Measurements from ENCODE around the gene SUGCT. TPM values are rescaled to one million over a fixed set of nuclear protein-coding genes. Genes with fewer than 3 reads are reported as not detected.

Gene SUGCT
- total RNA-seq, 2 experiments from 2014 or later, result 0.95 to 1.2 TPM

DNA sequence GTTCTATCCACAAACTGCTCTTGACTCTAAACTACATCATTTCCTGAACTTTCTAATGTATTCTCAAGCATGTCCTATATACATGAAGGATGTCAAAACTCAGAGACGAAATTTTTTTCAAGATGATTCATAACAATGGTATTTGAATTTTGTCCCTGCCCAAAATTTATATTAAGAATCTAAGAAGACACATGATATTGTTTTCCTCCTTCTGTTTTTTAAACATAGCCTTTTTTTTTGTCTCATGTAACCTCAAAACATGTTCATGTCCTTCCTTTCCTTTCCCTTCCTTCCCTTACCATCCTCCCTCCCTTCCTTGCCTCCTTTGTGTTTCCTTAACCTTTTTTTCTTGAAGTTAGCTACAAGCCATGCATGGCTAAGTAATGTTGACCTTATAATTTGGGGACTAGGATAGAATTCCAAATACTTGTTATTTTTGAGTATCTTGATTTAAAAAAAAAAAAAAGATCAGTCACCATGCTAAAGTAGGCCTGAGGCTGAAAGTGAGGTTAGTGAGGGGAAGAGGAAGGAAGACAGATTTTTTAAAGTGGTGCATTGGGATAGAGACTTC lies 163.0 kb downstream of the SUGCT start:
- intact Hi-C loops (cut with DNase I, micrococcal nuclease), result no loop called here
- Mint-ChIP-seq H3K36me3 (ENCODE audit: low read depth) (no peaks in the 10 kb centered on the region), H3K4me1 (ENCODE audit: low read depth) (no peaks in the 10 kb centered on the region), H3K4me3 (no peak overlapping the region), H3K9me3 (no peaks in the 10 kb centered on the region), H3K27me3 (peaks cover 7% of the 10 kb centered on the region), H3K27ac (no peak overlapping the region)
- Histone ChIP-seq H3K27ac (ENCODE audit: low read depth in 1 of 2, low read length in 2 of 2) (no peak overlapping the region), H3K36me3 (ENCODE audit: insufficient read depth, low read length) (no peaks in the 10 kb centered on the region), H3K4me3 (ENCODE audit: low read length) (no peak overlapping the region), H3K4me1 (ENCODE audit: insufficient read depth, low read length) (no peaks in the 10 kb centered on the region), H3K9me3 (ENCODE audit: control insufficient read depth in 1 of 2, insufficient read depth in 1 of 2, low read length in 2 of 2) (peaks cover 0 to 4% of the 10 kb centered on the region in 2 experiments), H3K27me3 (ENCODE audit: control insufficient read depth in 1 of 2, insufficient read depth in 2 of 2, low read length in 2 of 2) (no peaks in the 10 kb centered on the region)
- POLR2A ChIA-PET, result no interaction called here
- ATAC-seq (ENCODE audit: poor library complexity), result no peak
- CTCF ChIA-PET, result no interaction called here
- TF ChIP-seq, protein P1, sequence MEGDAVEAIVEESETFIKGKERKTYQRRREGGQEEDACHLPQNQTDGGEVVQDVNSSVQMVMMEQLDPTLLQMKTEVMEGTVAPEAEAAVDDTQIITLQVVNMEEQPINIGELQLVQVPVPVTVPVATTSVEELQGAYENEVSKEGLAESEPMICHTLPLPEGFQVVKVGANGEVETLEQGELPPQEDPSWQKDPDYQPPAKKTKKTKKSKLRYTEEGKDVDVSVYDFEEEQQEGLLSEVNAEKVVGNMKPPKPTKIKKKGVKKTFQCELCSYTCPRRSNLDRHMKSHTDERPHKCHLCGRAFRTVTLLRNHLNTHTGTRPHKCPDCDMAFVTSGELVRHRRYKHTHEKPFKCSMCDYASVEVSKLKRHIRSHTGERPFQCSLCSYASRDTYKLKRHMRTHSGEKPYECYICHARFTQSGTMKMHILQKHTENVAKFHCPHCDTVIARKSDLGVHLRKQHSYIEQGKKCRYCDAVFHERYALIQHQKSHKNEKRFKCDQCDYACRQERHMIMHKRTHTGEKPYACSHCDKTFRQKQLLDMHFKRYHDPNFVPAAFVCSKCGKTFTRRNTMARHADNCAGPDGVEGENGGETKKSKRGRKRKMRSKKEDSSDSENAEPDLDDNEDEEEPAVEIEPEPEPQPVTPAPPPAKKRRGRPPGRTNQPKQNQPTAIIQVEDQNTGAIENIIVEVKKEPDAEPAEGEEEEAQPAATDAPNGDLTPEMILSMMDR (IDR thresholded peaks at IDR 0.05), result no peak
- DNase-seq, result no peak

DNA sequence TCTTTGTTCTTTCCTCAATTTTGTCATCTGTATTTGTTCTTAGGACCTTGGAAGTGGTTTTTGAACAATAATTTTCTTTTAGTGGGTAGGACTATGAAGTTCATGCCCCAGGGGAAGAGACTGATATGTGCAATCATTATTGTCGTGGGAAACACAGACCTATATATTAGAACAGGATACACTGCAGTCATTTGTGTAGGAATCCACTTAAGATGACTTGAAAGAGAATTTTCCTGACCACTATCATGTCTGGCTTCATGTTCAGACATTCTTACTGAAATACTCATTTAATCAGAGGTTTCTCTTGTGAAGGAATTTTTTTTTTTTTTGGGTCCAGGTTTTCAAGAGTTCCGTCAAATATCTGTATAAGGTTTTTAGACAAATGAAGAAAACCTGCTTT lies 163.6 kb downstream of the SUGCT start:
- Mint-ChIP-seq H3K36me3 (ENCODE audit: low read depth) (no peaks in the 10 kb centered on the region), H3K4me3 (no peak overlapping the region), H3K4me1 (ENCODE audit: low read depth) (no peaks in the 10 kb centered on the region), H3K27me3 (peaks cover 7% of the 10 kb centered on the region), H3K9me3 (no peaks in the 10 kb centered on the region), H3K27ac (no peak overlapping the region)
- DNase-seq, result no peak
- TF ChIP-seq, protein P1 (IDR thresholded peaks at IDR 0.05), result no peak
- CTCF ChIA-PET, result no interaction called here
- no peaks in the 10 kb centered on the region for H3K4me1 ChIP-seq (ENCODE audit: insufficient read depth, low read length)
- H3K36me3 ChIP-seq (ENCODE audit: insufficient read depth, low read length), result no peaks in the 10 kb centered on the region
- ATAC-seq (ENCODE audit: poor library complexity), result no peak
- no peak overlapping the region for H3K4me3 ChIP-seq (ENCODE audit: low read length)
- H3K27me3 ChIP-seq (ENCODE audit: control insufficient read depth in 1 of 2, insufficient read depth in 2 of 2, low read length in 2 of 2), result no peaks in the 10 kb centered on the region
- intact Hi-C loops (cut with DNase I, micrococcal nuclease), result no loop called here
- H3K9me3 ChIP-seq (ENCODE audit: control insufficient read depth in 1 of 2, insufficient read depth in 1 of 2, low read length in 2 of 2), result peaks cover 0 to 4% of the 10 kb centered on the region in 2 experiments
- POLR2A ChIA-PET, result no interaction called here
- no peak overlapping the region for H3K27ac ChIP-seq (ENCODE audit: low read depth in 1 of 2, low read length in 2 of 2)

DNA sequence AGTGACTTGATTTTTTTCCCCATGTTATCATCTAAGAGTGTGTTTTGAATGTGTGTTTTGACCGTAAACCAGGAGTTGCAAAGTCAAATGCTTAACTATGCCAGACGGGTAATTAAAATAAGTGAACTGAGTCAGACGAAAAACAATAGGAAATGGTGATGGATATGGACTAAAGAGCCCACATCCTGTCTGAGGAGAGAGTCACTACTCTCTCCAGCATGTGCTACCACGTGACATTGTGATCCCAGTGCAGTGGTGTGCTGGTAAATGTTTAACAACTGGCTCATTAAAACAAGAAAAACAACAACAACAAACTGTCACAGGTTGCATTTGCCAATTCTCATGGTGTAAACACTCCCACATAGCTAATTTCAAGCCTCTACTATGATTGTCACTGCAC lies 164.3 kb downstream of the SUGCT start:
- ATAC-seq (ENCODE audit: poor library complexity) (no peak), DNase-seq (no peak)
- intact Hi-C loops (cut with DNase I, micrococcal nuclease), result no loop called here
- Histone ChIP-seq H3K9me3 (ENCODE audit: control insufficient read depth in 1 of 2, insufficient read depth in 1 of 2, low read length in 2 of 2) (peaks cover 0 to 4% of the 10 kb centered on the region in 2 experiments), H3K27me3 (ENCODE audit: control insufficient read depth in 1 of 2, insufficient read depth in 2 of 2, low read length in 2 of 2) (no peaks in the 10 kb centered on the region), H3K4me3 (ENCODE audit: low read length) (no peak overlapping the region), H3K27ac (ENCODE audit: low read depth in 1 of 2, low read length in 2 of 2) (no peak overlapping the region), H3K4me1 (ENCODE audit: insufficient read depth, low read length) (no peaks in the 10 kb centered on the region), H3K36me3 (ENCODE audit: insufficient read depth, low read length) (no peaks in the 10 kb centered on the region)
- no peaks in the 10 kb centered on the region for H3K9me3 Mint-ChIP-seq
- H3K27me3 Mint-ChIP-seq, result peaks cover 7% of the 10 kb centered on the region
- TF ChIP-seq, protein P1 (IDR thresholded peaks at IDR 0.05), result no peak
- ChIA-PET CTCF (no interaction called here), POLR2A (no interaction called here)
- H3K4me3 Mint-ChIP-seq, result no peak overlapping the region
- H3K4me1 Mint-ChIP-seq (ENCODE audit: low read depth), result no peaks in the 10 kb centered on the region
- no peak overlapping the region for H3K27ac Mint-ChIP-seq
- no peaks in the 10 kb centered on the region for H3K36me3 Mint-ChIP-seq (ENCODE audit: low read depth)
